ENCODE results near the gene CEP41. TPM values are rescaled to one million over a fixed set of nuclear protein-coding genes. Genes with fewer than 3 reads are reported as not detected.

CEP41 gene
- total and polyA plus RNA-seq, 2 of the 13 experiments (the other 11 are each of a cell fraction or from before 2014, with no cell fraction given) = 8.7 to 9.0 TPM

DNA sequence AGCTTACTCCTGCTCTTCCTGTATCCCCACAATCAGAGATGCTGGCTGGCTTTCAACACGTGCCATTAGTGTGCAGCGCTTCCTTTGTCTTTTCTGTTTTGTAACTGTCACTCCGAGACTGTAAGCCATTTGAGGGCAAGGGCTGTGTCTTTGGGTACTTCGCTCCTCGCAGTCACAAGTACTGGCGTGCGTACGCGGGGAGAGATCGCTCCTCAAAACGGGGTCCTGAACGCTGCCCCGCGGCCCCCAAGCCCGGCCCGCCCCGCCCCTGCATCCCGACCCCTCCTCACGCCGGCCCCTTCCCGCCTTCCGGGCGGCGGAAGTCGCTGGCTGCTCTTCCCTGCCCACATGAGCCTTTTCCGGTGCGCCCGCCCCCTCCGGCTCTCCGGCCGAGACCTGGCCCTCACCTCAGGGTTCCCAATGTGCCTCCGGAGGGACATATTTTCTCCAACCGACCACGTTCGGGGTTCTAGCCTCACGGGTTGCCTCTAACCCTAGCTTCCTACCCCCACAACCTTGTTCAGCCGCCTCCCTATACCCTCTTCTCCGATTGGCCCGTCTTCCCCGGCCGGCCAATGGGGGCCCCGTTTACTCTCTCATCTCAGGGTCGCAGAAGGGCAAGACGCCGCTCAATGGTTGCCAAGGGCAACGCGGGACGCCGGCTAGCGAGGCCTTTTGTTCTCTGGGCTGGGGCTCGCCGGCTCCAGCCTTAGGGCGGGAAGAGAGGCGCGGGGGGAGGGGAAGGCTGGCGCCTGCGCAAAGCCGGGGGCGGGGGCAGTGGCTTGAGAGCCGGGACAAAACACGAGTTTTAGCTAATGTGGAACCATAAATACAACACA lies at the start of gene CEP41 (continued):
- TF ChIP-seq FIP1L1 (IDR thresholded peaks at IDR 0.05; ENCODE audit: borderline replicate concordance, insufficient read depth, low read depth, low read length) (no peak), DPF2 (CRISPR knock-in tag; IDR thresholded peaks at IDR 0.05; ENCODE audit: borderline replicate concordance, low read depth) (no peak), GZF1 (CRISPR knock-in tag; IDR thresholded peaks at IDR 0.05) (no peak), RARA (CRISPR knock-in tag; IDR thresholded peaks at IDR 0.05) (peak; percentile 78), ZNF251 (CRISPR knock-in tag; IDR thresholded peaks at IDR 0.05) (no peak), ZNF761 (CRISPR knock-in tag; conservative IDR thresholded peaks at IDR 0.05) (no peak), POLR2A (IDR thresholded peaks at IDR 0.05; ENCODE audit: insufficient read depth in 1 of 2, low read depth in 2 of 2, low read length in 2 of 2) (peak in 1 of 2 experiments; percentile 14; a peak in 1 of 4 replicates), SOX13 (IDR thresholded peaks at IDR 0.05) (no peak), SOX13 (CRISPR knock-in tag; conservative IDR thresholded peaks at IDR 0.05 in 1 of 2, IDR thresholded peaks at IDR 0.05 in 1 of 2) (peak in 1 of 2 experiments; percentile 67; a peak in 2 of 4 replicates), AGO2 (optimal IDR thresholded peaks at IDR 0.05; ENCODE audit: low read depth, low read length) (no peak), SOX6 (IDR thresholded peaks at IDR 0.05) (no peak), SOX6 (CRISPR knock-in tag; IDR thresholded peaks at IDR 0.05) (peak; percentile 82), SP4 (CRISPR knock-in tag; IDR thresholded peaks at IDR 0.05) (no peak), YEATS4 (CRISPR knock-in tag; IDR thresholded peaks at IDR 0.05; ENCODE audit: borderline replicate concordance) (no peak; the same call in 1 of the 2 replicates), TBX2 (CRISPR knock-in tag; IDR thresholded peaks at IDR 0.05; ENCODE audit: borderline replicate concordance) (peak; percentile 36; the same call in 1 of the 2 replicates), ZMYM4 (CRISPR knock-in tag; IDR thresholded peaks at IDR 0.05) (peak; percentile 43; the same call in 1 of the 2 replicates)
- TF ChIP-seq, protein P1, sequence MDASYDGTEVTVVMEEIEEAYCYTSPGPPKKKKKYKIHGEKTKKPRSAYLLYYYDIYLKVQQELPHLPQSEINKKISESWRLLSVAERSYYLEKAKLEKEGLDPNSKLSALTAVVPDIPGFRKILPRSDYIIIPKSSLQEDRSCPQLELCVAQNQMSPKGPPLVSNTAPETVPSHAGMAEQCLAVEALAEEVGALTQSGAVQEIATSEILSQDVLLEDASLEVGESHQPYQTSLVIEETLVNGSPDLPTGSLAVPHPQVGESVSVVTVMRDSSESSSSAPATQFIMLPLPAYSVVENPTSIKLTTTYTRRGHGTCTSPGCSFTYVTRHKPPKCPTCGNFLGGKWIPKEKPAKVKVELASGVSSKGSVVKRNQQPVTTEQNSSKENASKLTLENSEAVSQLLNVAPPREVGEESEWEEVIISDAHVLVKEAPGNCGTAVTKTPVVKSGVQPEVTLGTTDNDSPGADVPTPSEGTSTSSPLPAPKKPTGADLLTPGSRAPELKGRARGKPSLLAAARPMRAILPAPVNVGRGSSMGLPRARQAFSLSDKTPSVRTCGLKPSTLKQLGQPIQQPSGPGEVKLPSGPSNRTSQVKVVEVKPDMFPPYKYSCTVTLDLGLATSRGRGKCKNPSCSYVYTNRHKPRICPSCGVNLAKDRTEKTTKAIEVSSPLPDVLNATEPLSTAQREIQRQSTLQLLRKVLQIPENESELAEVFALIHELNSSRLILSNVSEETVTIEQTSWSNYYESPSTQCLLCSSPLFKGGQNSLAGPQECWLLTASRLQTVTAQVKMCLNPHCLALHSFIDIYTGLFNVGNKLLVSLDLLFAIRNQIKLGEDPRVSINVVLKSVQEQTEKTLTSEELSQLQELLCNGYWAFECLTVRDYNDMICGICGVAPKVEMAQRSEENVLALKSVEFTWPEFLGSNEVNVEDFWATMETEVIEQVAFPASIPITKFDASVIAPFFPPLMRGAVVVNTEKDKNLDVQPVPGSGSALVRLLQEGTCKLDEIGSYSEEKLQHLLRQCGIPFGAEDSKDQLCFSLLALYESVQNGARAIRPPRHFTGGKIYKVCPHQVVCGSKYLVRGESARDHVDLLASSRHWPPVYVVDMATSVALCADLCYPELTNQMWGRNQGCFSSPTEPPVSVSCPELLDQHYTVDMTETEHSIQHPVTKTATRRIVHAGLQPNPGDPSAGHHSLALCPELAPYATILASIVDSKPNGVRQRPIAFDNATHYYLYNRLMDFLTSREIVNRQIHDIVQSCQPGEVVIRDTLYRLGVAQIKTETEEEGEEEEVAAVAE (CRISPR knock-in tag; IDR thresholded peaks at IDR 0.05; ENCODE audit: borderline replicate concordance) = peak; percentile 99
- TF ChIP-seq, protein P2, sequence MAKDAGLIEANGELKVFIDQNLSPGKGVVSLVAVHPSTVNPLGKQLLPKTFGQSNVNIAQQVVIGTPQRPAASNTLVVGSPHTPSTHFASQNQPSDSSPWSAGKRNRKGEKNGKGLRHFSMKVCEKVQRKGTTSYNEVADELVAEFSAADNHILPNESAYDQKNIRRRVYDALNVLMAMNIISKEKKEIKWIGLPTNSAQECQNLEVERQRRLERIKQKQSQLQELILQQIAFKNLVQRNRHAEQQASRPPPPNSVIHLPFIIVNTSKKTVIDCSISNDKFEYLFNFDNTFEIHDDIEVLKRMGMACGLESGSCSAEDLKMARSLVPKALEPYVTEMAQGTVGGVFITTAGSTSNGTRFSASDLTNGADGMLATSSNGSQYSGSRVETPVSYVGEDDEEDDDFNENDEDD (CRISPR knock-in tag; IDR thresholded peaks at IDR 0.05; ENCODE audit: borderline replicate concordance) = peak; percentile 22; the same call in 1 of the 2 replicates
- TF ChIP-seq, protein P3, sequence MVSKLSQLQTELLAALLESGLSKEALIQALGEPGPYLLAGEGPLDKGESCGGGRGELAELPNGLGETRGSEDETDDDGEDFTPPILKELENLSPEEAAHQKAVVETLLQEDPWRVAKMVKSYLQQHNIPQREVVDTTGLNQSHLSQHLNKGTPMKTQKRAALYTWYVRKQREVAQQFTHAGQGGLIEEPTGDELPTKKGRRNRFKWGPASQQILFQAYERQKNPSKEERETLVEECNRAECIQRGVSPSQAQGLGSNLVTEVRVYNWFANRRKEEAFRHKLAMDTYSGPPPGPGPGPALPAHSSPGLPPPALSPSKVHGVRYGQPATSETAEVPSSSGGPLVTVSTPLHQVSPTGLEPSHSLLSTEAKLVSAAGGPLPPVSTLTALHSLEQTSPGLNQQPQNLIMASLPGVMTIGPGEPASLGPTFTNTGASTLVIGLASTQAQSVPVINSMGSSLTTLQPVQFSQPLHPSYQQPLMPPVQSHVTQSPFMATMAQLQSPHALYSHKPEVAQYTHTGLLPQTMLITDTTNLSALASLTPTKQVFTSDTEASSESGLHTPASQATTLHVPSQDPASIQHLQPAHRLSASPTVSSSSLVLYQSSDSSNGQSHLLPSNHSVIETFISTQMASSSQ (IDR thresholded peaks at IDR 0.05; ENCODE audit: low read depth) = no peak
- TF ChIP-seq, protein P3 (CRISPR knock-in tag; IDR thresholded peaks at IDR 0.05; ENCODE audit: borderline replicate concordance) = 0 out of 2 replicates have a peak, but pooled peaks have one; percentile 37

Measured in HepG2 (cell line).